Fibroblast of the aortic adventitia (primary cell): ENCODE measurements around the gene TAS2R1. TPM values are rescaled to one million over a fixed set of nuclear protein-coding genes. Genes with fewer than 3 reads are reported as not detected.

Experiments
- DNase-seq: peaks from one replicate; pipeline ENCODE4 v3.0.0-alpha.2; 2010; ENCODE audit warnings: low read depth
- H3K4me3 ChIP-seq: 2 replicates; pipeline ENCODE4 v1.5.1; 2011; ENCODE audit warnings: low read depth, mild to moderate bottlenecking, control low read depth, low read length, moderate library complexity
- CTCF ChIP-seq: IDR thresholded peaks from 2 replicates; pipeline ENCODE4 v1.5.1; 2011; ENCODE audit warnings: mild to moderate bottlenecking, low read length, control low read depth, inconsistent platforms; ENCODE audit not compliant: insufficient read depth
- total RNA-seq: library from RNA; depleted of rRNA; stranded (reverse); fragments of >200 nt; gene quantifications from 2 replicates; pipeline ENCODE4 v1.2.3, GENCODE V29; 2012; ENCODE audit warnings: low replicate concordance

TAS2R1 gene
- total RNA-seq, 1 donor: not detected

DNA sequence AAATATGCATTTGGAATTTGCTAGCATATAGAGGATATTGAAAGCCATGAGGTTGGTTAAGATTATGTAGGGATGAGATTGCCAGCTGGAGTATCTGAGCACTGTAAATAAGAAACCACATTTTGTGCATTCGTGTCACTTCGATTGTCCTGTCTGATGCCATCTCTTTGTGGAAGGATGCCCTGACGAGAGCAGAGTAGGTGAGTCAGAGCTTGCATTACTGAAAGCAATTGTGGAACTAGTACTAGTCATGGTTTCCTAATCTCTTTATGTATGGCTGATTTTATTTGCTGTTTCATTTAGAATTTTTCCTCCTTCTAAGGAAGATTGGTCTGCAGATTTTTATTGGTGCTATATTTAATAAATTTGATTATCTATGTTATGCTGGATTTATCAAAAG is 14.5 kb upstream of the TAS2R1 start:
- DNase-seq: peak; percentile 41
- no peak for TF ChIP-seq CTCF
- H3K4me3 ChIP-seq: no peak overlapping the region

DNA sequence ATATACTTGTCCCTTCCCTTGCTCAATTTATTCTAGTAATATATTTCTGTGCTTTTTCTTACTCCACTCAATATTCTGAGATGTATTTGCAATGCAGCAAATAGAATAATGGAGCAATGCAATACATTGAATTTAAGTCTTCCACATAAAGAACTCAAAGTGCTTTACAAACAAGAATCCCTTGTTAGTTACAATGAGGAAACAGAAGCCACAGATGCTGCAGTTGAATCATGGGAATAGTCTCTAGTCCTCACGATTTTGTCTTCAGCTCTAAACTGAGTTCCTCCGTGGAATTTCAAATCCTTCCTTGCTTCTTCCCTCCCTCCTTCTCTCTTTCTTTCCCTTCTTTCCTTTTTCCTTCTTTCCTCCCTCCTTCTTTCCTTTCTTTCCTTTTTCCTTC is 12.5 kb upstream of the TAS2R1 start:
- TF ChIP-seq CTCF: no peak
- no peak overlapping the region for H3K4me3 ChIP-seq
- DNase-seq: no peak

- DNase-seq: no peak
- no peak overlapping the region for H3K4me3 ChIP-seq
- no peak for TF ChIP-seq CTCF
These were observed 11.7 kb upstream of the TAS2R1 start for GRCh38 chr5:9641806-9642355.

DNA sequence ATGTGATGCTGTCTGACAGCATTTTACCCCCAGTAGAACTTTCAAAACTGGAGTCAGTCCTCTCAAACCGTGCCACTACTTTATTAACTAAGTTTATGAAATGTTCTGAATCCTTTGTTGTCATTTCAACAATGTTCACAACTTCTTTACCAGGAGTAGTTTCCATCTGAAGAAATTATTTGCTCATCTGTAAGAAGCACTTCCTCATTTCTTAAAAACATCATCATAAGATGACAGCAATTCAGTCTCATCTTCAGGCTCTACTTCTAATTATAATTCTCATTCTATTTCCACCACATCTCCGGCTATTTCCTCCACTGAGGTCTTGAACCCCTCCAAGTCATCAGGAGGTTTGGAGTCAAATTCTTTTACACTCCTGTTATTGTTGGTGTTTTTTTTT is 2.3 kb upstream of the TAS2R1 start:
- no peak for TF ChIP-seq CTCF
- no peak overlapping the region for H3K4me3 ChIP-seq

GRCh38 chr5:9627541-9627940 is 2.6 kb downstream of the TAS2R1 start:
- TF ChIP-seq CTCF: no peak
- no peak for DNase-seq

More for the DNA sequence above, 2.3 kb upstream of the TAS2R1 start:
- no peak for DNase-seq

DNA sequence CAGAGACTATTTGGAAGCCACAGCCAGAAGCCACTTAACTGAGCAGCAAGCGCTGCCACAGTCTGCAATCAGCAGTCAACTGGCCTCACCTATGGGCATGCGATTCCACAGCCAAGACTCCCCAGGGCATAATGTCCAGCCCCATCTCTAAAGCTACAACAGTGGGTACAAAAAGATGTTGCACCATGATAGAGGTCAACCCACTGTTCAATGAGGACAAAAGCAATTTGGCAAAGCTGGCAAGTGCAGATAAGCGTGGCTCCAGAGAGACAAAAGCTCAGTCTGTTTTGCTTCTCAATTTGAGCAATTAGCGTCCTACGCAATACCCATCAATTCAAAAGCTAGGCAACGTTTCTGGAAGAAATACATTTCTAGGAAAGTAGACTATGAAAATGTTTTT is 3.2 kb downstream of the TAS2R1 start:
- TF ChIP-seq CTCF: no peak
- no peak for DNase-seq
- no peak overlapping the region for H3K4me3 ChIP-seq

More at GRCh38 chr5:9627541-9627940, 2.6 kb downstream of the TAS2R1 start:
- no peak overlapping the region for H3K4me3 ChIP-seq

DNA sequence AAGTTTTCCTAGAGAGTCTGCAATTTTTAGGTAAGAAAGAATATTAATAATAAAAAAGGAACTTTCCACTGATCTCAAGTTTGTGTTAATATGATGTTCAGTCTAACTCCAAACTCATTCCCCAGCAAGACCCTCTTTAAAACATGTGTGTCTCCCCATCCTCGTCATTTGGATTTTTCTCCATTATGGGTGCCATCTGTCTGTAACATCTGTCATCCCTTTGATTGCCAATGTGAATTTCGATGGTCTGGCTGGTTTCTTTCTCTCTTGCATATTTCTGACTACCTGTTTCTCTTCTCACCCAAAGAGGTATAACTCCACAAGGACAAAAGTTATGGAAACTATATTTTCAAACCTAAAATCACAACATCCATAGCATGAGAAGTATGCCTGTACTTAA is 4.4 kb downstream of the TAS2R1 start:
- DNase-seq: no peak
- TF ChIP-seq CTCF: no peak

More for the DNA sequence above, 4.4 kb downstream of the TAS2R1 start:
- no peak overlapping the region for H3K4me3 ChIP-seq
